ENCODE measurements around the gene PRELID1.

Gene PRELID1

GRCh38 chr5:177328545-177329231 lies 25.1 kb downstream of the PRELID1 start:
- Histone ChIP-seq H3K36me3 (ENCODE audit: insufficient read depth, low read length) (peaks cover 29% of the 10 kb centered on the region), H3K4me1 (ENCODE audit: insufficient read depth, low read length) (peaks cover 3% of the 10 kb centered on the region), H3K4me3 (ENCODE audit: low read length) (no peak overlapping the region), H3K9me3 (ENCODE audit: low read length) (no peaks in the 10 kb centered on the region), H2AFZ (ENCODE audit: low read depth, low read length) (no peak overlapping the region), H3K27me3 (ENCODE audit: insufficient read depth, low read length) (no peaks in the 10 kb centered on the region)

GRCh38 chr5:177329883-177330282 lies 26.3 kb downstream of the PRELID1 start:
- Histone ChIP-seq H3K9me3 (ENCODE audit: low read length) (no peaks in the 10 kb centered on the region), H2AFZ (ENCODE audit: low read depth, low read length) (no peak overlapping the region), H3K36me3 (ENCODE audit: insufficient read depth, low read length) (peaks cover 40% of the 10 kb centered on the region), H3K4me1 (ENCODE audit: insufficient read depth, low read length) (peaks cover 3% of the 10 kb centered on the region), H3K27me3 (ENCODE audit: insufficient read depth, low read length) (no peaks in the 10 kb centered on the region), H3K4me3 (ENCODE audit: low read length) (no peak overlapping the region)

- peaks cover 51% of the 10 kb centered on the region for H3K36me3 ChIP-seq (ENCODE audit: insufficient read depth, low read length)
- H2AFZ ChIP-seq (ENCODE audit: low read depth, low read length): no peak overlapping the region
- H3K4me3 ChIP-seq (ENCODE audit: low read length): no peak overlapping the region
These were observed 27.6 kb downstream of the PRELID1 start for GRCh38 chr5:177330991-177331842.

GRCh38 chr5:177332031-177332895 lies 28.7 kb downstream of the PRELID1 start:
- no peaks in the 10 kb centered on the region for H3K27me3 ChIP-seq (ENCODE audit: insufficient read depth, low read length)
- H2AFZ ChIP-seq (ENCODE audit: low read depth, low read length): no peak overlapping the region
- no peaks in the 10 kb centered on the region for H3K9me3 ChIP-seq (ENCODE audit: low read length)
- H3K4me3 ChIP-seq (ENCODE audit: low read length): no peak overlapping the region
- H3K36me3 ChIP-seq (ENCODE audit: insufficient read depth, low read length): peaks cover 61% of the 10 kb centered on the region
- no peaks in the 10 kb centered on the region for H3K4me1 ChIP-seq (ENCODE audit: insufficient read depth, low read length)

More at GRCh38 chr5:177330991-177331842, 27.6 kb downstream of the PRELID1 start:
- Histone ChIP-seq H3K27me3 (ENCODE audit: insufficient read depth, low read length) (no peaks in the 10 kb centered on the region), H3K9me3 (ENCODE audit: low read length) (no peaks in the 10 kb centered on the region), H3K4me1 (ENCODE audit: insufficient read depth, low read length) (peaks cover 1% of the 10 kb centered on the region)

DNA sequence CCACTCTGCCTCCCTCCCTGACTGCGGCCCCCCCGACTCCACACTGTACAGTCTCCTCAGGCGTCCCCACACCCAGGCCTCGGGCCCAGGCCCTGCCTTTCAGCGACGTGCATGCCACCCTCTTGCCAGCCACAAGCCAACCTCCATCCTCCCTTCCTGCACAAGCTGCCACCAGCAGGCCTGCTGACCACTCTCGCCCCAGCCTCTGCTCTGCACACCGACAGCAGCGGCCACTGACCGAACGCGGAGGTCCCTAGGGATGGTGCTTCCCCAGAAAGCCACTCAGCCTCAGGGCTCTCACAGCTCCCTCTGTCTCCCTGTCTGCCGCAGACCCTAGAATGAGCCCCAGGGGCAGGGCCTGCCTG lies 29.3 kb downstream of the PRELID1 start:
- H3K4me1 ChIP-seq (ENCODE audit: insufficient read depth, low read length): no peaks in the 10 kb centered on the region
- H3K27me3 ChIP-seq (ENCODE audit: insufficient read depth, low read length): no peaks in the 10 kb centered on the region
- no peak overlapping the region for H3K4me3 ChIP-seq (ENCODE audit: low read length)
- H3K9me3 ChIP-seq (ENCODE audit: low read length): no peaks in the 10 kb centered on the region
- no peak overlapping the region for H2AFZ ChIP-seq (ENCODE audit: low read depth, low read length)
- peaks cover 67% of the 10 kb centered on the region for H3K36me3 ChIP-seq (ENCODE audit: insufficient read depth, low read length)

DNA sequence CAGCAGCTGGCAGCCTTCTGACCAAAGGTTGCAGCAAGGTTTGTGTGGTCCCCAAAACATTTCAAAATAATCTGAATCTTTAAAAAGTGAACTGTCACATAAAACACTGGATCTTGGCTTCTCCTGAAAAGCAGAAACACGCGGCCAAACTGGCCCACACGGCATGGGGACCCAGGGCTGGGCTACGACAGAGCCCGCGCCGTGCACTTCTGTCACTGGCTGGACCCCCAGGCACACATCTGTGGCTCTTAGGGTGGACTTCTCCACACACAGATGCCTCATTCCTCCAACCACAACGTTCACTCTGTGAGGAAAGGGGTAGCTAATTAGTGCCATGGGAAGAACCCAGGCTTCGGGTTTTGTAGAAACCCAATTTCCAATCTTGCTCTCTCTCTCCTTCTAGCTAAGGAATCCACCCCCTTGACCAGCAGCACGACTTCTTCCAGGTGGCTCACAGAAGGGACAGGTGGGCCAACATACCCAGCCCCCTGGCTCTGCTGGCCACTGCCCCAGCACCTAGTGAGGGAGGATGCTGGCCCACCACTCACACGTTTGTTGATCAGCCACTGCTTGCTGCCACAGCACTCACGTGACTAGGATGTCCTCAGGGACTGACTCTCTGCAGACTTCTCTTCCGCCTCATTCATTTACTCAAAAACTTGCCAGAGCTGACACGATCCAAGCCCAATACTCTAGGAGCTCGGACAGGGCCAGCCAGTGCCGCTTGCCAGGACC lies 30.0 kb downstream of the PRELID1 start:
- no peak overlapping the region for H3K4me3 ChIP-seq (ENCODE audit: low read length)
- H3K4me1 ChIP-seq (ENCODE audit: insufficient read depth, low read length): no peaks in the 10 kb centered on the region
- H3K36me3 ChIP-seq (ENCODE audit: insufficient read depth, low read length): peaks cover 73% of the 10 kb centered on the region

DNA sequence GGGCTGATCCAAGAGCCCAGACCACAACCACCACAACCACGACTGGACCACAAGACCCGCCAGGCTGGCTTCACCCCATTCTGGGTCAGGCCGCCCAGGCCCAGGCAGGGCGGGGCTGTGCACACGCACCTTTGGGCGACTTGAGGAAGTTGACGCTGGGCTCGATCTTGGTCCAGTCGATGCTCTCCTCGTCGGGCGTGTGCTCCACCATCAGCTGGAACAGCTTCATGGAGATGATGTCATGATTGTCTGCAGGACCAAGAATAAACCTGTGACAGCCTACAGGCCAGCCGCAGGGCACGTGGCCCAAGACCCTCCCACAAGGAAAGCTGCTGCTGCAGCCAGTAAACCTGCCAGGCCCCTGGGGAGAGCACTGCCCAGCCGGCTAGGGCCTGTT lies 30.6 kb downstream of the PRELID1 start:
- no peaks in the 10 kb centered on the region for H3K4me1 ChIP-seq (ENCODE audit: insufficient read depth, low read length)
- H3K36me3 ChIP-seq (ENCODE audit: insufficient read depth, low read length): peaks cover 73% of the 10 kb centered on the region
- no peaks in the 10 kb centered on the region for H3K9me3 ChIP-seq (ENCODE audit: low read length)
- H3K27me3 ChIP-seq (ENCODE audit: insufficient read depth, low read length): no peaks in the 10 kb centered on the region
- no peak overlapping the region for H3K4me3 ChIP-seq (ENCODE audit: low read length)
- no peak overlapping the region for H2AFZ ChIP-seq (ENCODE audit: low read depth, low read length)

More for the DNA sequence above, 30.0 kb downstream of the PRELID1 start:
- H2AFZ ChIP-seq (ENCODE audit: low read depth, low read length): no peak overlapping the region
- no peaks in the 10 kb centered on the region for H3K27me3 ChIP-seq (ENCODE audit: insufficient read depth, low read length)
- no peaks in the 10 kb centered on the region for H3K9me3 ChIP-seq (ENCODE audit: low read length)

GRCh38 chr5:177334781-177335700 lies 31.4 kb downstream of the PRELID1 start:
- Histone ChIP-seq H3K36me3 (ENCODE audit: insufficient read depth, low read length) (peaks cover 75% of the 10 kb centered on the region), H3K4me1 (ENCODE audit: insufficient read depth, low read length) (no peaks in the 10 kb centered on the region), H2AFZ (ENCODE audit: low read depth, low read length) (no peak overlapping the region), H3K4me3 (ENCODE audit: low read length) (no peak overlapping the region), H3K9me3 (ENCODE audit: low read length) (no peaks in the 10 kb centered on the region), H3K27me3 (ENCODE audit: insufficient read depth, low read length) (no peaks in the 10 kb centered on the region)

GRCh38 chr5:177335701-177336065 lies 32.1 kb downstream of the PRELID1 start:
- Histone ChIP-seq H3K4me1 (ENCODE audit: insufficient read depth, low read length) (no peaks in the 10 kb centered on the region), H3K9me3 (ENCODE audit: low read length) (no peaks in the 10 kb centered on the region), H3K27me3 (ENCODE audit: insufficient read depth, low read length) (no peaks in the 10 kb centered on the region), H3K36me3 (ENCODE audit: insufficient read depth, low read length) (peaks cover 69% of the 10 kb centered on the region), H3K4me3 (ENCODE audit: low read length) (no peak overlapping the region), H2AFZ (ENCODE audit: low read depth, low read length) (no peak overlapping the region)

DNA sequence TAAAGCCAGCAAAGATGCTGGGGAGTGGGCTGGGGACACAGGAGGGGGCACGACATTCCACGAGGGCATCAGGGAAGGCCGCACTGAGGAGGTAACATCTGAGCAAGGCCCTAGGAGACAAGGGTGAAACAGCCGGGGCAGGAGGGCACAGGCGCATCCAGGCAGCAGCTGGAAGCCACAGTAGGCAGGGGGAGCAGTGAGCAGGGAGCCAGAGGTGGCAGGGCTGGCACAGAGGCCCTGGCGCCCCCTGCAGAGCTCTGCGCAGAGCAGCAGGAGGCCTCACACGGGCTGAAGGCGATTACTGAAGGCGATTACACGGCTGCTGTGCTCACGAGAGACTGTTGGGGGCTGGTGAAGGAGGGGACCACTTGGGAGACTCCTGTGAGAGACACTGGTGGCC lies 32.5 kb downstream of the PRELID1 start:
- H2AFZ ChIP-seq (ENCODE audit: low read depth, low read length): no peak overlapping the region
- H3K4me1 ChIP-seq (ENCODE audit: insufficient read depth, low read length): no peaks in the 10 kb centered on the region
- H3K36me3 ChIP-seq (ENCODE audit: insufficient read depth, low read length): peaks cover 64% of the 10 kb centered on the region

GRCh38 chr5:177336603-177337494 lies 33.2 kb downstream of the PRELID1 start:
- no peaks in the 10 kb centered on the region for H3K4me1 ChIP-seq (ENCODE audit: insufficient read depth, low read length)
- H3K9me3 ChIP-seq (ENCODE audit: low read length): no peaks in the 10 kb centered on the region
- no peak overlapping the region for H2AFZ ChIP-seq (ENCODE audit: low read depth, low read length)
- H3K27me3 ChIP-seq (ENCODE audit: insufficient read depth, low read length): no peaks in the 10 kb centered on the region
- peaks cover 63% of the 10 kb centered on the region for H3K36me3 ChIP-seq (ENCODE audit: insufficient read depth, low read length)
- no peak overlapping the region for H3K4me3 ChIP-seq (ENCODE audit: low read length)

More for the DNA sequence above, 32.5 kb downstream of the PRELID1 start:
- no peaks in the 10 kb centered on the region for H3K9me3 ChIP-seq (ENCODE audit: low read length)
- H3K4me3 ChIP-seq (ENCODE audit: low read length): no peak overlapping the region
- H3K27me3 ChIP-seq (ENCODE audit: insufficient read depth, low read length): no peaks in the 10 kb centered on the region

All from neuron (in vitro differentiated cells).